K562 (cell line): ENCODE results near the gene TXN. TPM values are rescaled to one million over a fixed set of nuclear protein-coding genes. Genes with fewer than 3 reads are reported as not detected.

Experiments used
- CEBPB ChIP-seq: fragments of 450-650 bp; IDR thresholded peaks from 2 replicates; pipeline ENCODE4 v1.6.1; 2016; ENCODE audit warnings: missing genetic modification characterization, missing compliant biosample characterization
- CREB3 ChIP-seq: fragments of 450-650 bp; conservative IDR thresholded peaks from 2 replicates; pipeline ENCODE4 v1.6.1; 2016; ENCODE audit warnings: missing genetic modification characterization, low read depth, mild to moderate bottlenecking, missing compliant biosample characterization, moderate library complexity
- E2F6 ChIP-seq, 2 experiments: IDR thresholded peaks; 2 replicates each; pipeline ENCODE4 v1.6.1; 2011; ENCODE audit warnings: borderline replicate concordance in 1 of 2, control low read depth in 1 of 2, low read depth in 1 of 2, low read length in 1 of 2, mild to moderate bottlenecking in 1 of 2, mixed read lengths in 1 of 2, moderate library complexity in 1 of 2; ENCODE audit not compliant: insufficient read depth in 1 of 2, insufficient read length in 1 of 2, poor library complexity in 1 of 2, severe bottlenecking in 1 of 2; ENCODE audit errors: extremely low read depth in 1 of 2
- GTF2A2 ChIP-seq: IDR thresholded peaks from 2 replicates; pipeline ENCODE4 v1.6.1; 2016; ENCODE audit warnings: mild to moderate bottlenecking, missing genetic modification characterization, missing compliant biosample characterization
- KAT7 ChIP-seq: sonication (generic); formaldehyde crosslinking; IDR thresholded peaks from 2 replicates; pipeline ENCODE4 v1.8.0; 2022; ENCODE audit warnings: missing genetic modification reagents, mild to moderate bottlenecking, borderline replicate concordance
- MECOM ChIP-seq: fragments of 250-450 bp; sonication (Bioruptor Pico); IDR thresholded peaks from 2 replicates; pipeline ENCODE4 v1.8.0; 2022; ENCODE audit warnings: inconsistent platforms
- MEF2D ChIP-seq: conservative IDR thresholded peaks from 2 replicates; pipeline ENCODE4 v1.6.1; 2016; ENCODE audit warnings: low read depth, missing genetic modification characterization, missing compliant biosample characterization
- NONO ChIP-seq, 2 experiments: fragments of 200-400 bp in 1 of 2; fragments of 450-650 bp in 1 of 2; formaldehyde crosslinking in 1 of 2; IDR thresholded peaks; 2 replicates each; pipeline ENCODE4 v1.6.1; 2017; ENCODE audit warnings: low read depth in 2 of 2, mild to moderate bottlenecking in 2 of 2, moderate library complexity in 2 of 2, low read length in 1 of 2
- PHB ChIP-seq: fragments of 250-450 bp; sonication (Bioruptor Pico); IDR thresholded peaks from 2 replicates; pipeline ENCODE4 v1.5.0; 2021
- POLR3G ChIP-seq: IDR thresholded peaks from 2 replicates; pipeline ENCODE4 v1.6.1; 2011; ENCODE audit not compliant: insufficient read length, insufficient replicate concordance; ENCODE audit errors: extremely low read depth
- PRDM10 ChIP-seq: fragments of 450-650 bp; IDR thresholded peaks from 2 replicates; pipeline ENCODE4 v1.6.1; 2018; ENCODE audit not compliant: partially characterized antibody
- RUNX1 ChIP-seq: sonication (generic); IDR thresholded peaks from 2 replicates; pipeline ENCODE4 v1.6.1; 2016; ENCODE audit warnings: antibody characterized with exemption, low read depth
- SMARCA5 ChIP-seq: fragments of 450-650 bp; IDR thresholded peaks from 2 replicates; pipeline ENCODE4 v1.6.1; 2016
- SP2 ChIP-seq: IDR thresholded peaks from 2 replicates; pipeline ENCODE4 v1.6.1; 2011; ENCODE audit warnings: mild to moderate bottlenecking, low read depth, low read length, moderate library complexity; ENCODE audit not compliant: poor library complexity, severe bottlenecking; ENCODE audit errors: extremely low read depth
- ZC3H11A ChIP-seq: IDR thresholded peaks from 2 replicates; pipeline ENCODE4 v1.6.1; 2012; ENCODE audit warnings: low read depth, low read length, improper control_type of control experiment
- ZFP36 ChIP-seq: fragments of 150-350 bp; IDR thresholded peaks from 2 replicates; pipeline ENCODE4 v1.6.1; 2018; ENCODE audit warnings: low read length, low read depth; ENCODE audit not compliant: partially characterized antibody
- ZNF121 ChIP-seq: sonication (generic); formaldehyde crosslinking; conservative IDR thresholded peaks from 2 replicates; pipeline ENCODE4 v1.8.0; 2022; ENCODE audit warnings: missing genetic modification reagents
- ZNF184 ChIP-seq: sonication (generic); formaldehyde crosslinking; IDR thresholded peaks from 2 replicates; pipeline ENCODE4 v1.5.0; 2020; ENCODE audit warnings: missing genetic modification reagents
- ZNF280B ChIP-seq: fragments of 250-450 bp; sonication (Bioruptor Pico); IDR thresholded peaks from 2 replicates; pipeline ENCODE4 v1.5.1; 2021; ENCODE audit warnings: mild to moderate bottlenecking
- ZNF76 ChIP-seq: fragments of 250-450 bp; sonication (Bioruptor Pico); IDR thresholded peaks from 2 replicates; pipeline ENCODE4 v1.4.0; 2020; ENCODE audit warnings: mild to moderate bottlenecking, moderate library complexity, borderline replicate concordance
- ZNF77 ChIP-seq: fragments of 250-450 bp; sonication (Bioruptor Pico); IDR thresholded peaks from 2 replicates; pipeline ENCODE4 v1.5.0; 2020
- polyA plus RNA-seq, 8 experiments: library from polyadenylated mRNA; depleted of rRNA in 4 of 8; stranded (reverse) in 5 of 8; unstranded in 3 of 8; fragments of >200 nt; fragmentation: Nextera tagmentation in 2 of 8; fragmentation: Illumina TruSeq in 1 of 8; extraction: Ambion mirVana in 2 of 8; extraction: Trizol in 1 of 8; gene quantifications; 2 replicates each; pipeline versions ENCODE4 v1.2.1 to v1.2.3, GENCODE V29; 2011 to 2014; ENCODE audit warnings: inconsistent platforms in 1 of 8, missing spikeins in 1 of 8
- total RNA-seq, 7 experiments: library from RNA; depleted of rRNA in 6 of 7; stranded (reverse); fragments of >200 nt in 6 of 7; fragmentation: Illumina TruSeq in 2 of 7; extraction: Trizol in 2 of 7; gene quantifications; 2 replicates each; pipeline versions ENCODE4 v1.2.1 to v1.2.3, GENCODE V29; 2011 to 2021; ENCODE audit warnings: low replicate concordance in 1 of 7

Gene TXN
- total and polyA plus RNA-seq, 9 of the 15 experiments (the other 6 are each of a cell fraction or from before 2014, with no cell fraction given) = 272 to 1,596 (median 514) TPM

- TF ChIP-seq PRDM10 (peak; percentile 51), ZNF280B (CRISPR knock-in tag) (no peak), SMARCA5 (no peak), ZNF121 (CRISPR knock-in tag) (no peak), MECOM (CRISPR knock-in tag) (no peak), PHB (CRISPR knock-in tag) (no peak), CREB3 (tag) (no peak), KAT7 (CRISPR knock-in tag) (no peak), MEF2D (tag) (no peak; the same call in 1 of the 2 replicates), RUNX1 (no peak), GTF2A2 (tag) (no peak), SP2 (no peak), ZNF76 (no peak), ZFP36 (no peak), CEBPB (tag) (no peak), E2F6 (IDR thresholded peaks at IDR 0.05; ENCODE audit: borderline replicate concordance in 1 of 2, extremely low read depth in 1 of 2, insufficient read depth in 1 of 2, insufficient read length in 1 of 2, low read depth in 1 of 2, low read length in 1 of 2, poor library complexity in 1 of 2, severe bottlenecking in 1 of 2) (peak; percentile 60 to 71), NONO (IDR thresholded peaks at IDR 0.05; ENCODE audit: low read depth in 2 of 2, low read length in 1 of 2) (peak in 1 of 2 experiments; percentile 54; a peak in 2 of 4 replicates), ZC3H11A (no peak), POLR3G (no peak), ZNF184 (CRISPR knock-in tag) (no peak), ZNF77 (CRISPR knock-in tag) (no peak)
Measured at GRCh38 chr9:110256380-110257096, at the start of gene TXN (continued).
